WTC11 (cell line): Measurements from ENCODE around the gene RYR3. TPM values are rescaled to one million over a fixed set of nuclear protein-coding genes. Genes with fewer than 3 reads are reported as not detected.

Experiments used
- ATAC-seq: fragments of 200-7000 bp; cut with Tn5 transposase; 2 replicates; pipeline ENCODE4 v1.10.0; 2021; ENCODE audit warnings: mild to moderate bottlenecking, moderate library complexity
- CTCF ChIA-PET: fragments of 300-600 bp; sonication (Branson Sonifier 250); formaldehyde crosslinking; loops from one replicate; lab custom pipeline; 2021; ENCODE audit warnings: antibody characterized with exemption; lab: Charles Lee
- POLR2A ChIA-PET: fragments of 350-600 bp; sonication (Branson Sonifier 250); formaldehyde crosslinking; loops from one replicate; lab custom pipeline; 2021; ENCODE audit warnings: antibody characterized with exemption; lab: Charles Lee
- DNase-seq: peaks from one replicate; pipeline ENCODE4 v3.0.0; 2021; ENCODE audit warnings: low spot score
- H3K27ac Mint-ChIP-seq: 2 replicates; pipeline ENCODE4 v1.8.0; 2021; ENCODE audit warnings: mixed read lengths
- H3K27me3 Mint-ChIP-seq: 2 replicates; pipeline ENCODE4 v1.8.0; 2021; ENCODE audit warnings: low read depth, mild to moderate bottlenecking, moderate library complexity, mixed read lengths
- H3K36me3 Mint-ChIP-seq: 2 replicates; pipeline ENCODE4 v1.8.0; 2021; ENCODE audit warnings: mixed read lengths
- H3K4me1 Mint-ChIP-seq: 2 replicates; pipeline ENCODE4 v1.8.0; 2022; ENCODE audit warnings: mixed read lengths
- H3K4me3 Mint-ChIP-seq: 2 replicates; pipeline ENCODE4 v1.8.0; 2021; ENCODE audit warnings: mild to moderate bottlenecking, moderate library complexity, mixed read lengths
- H3K9me3 Mint-ChIP-seq: 2 replicates; pipeline ENCODE4 v1.8.0; 2021; ENCODE audit warnings: mixed read lengths
- E2F5 ChIP-seq: sonication (generic); formaldehyde crosslinking; IDR thresholded peaks from 2 replicates; pipeline ENCODE4 v1.8.1; 2022; ENCODE audit warnings: mild to moderate bottlenecking, moderate library complexity, missing genetic modification reagents
- ELF4 ChIP-seq: sonication (generic); formaldehyde crosslinking; IDR thresholded peaks from 2 replicates; pipeline ENCODE4 v1.8.1; 2022; ENCODE audit warnings: low read depth, mild to moderate bottlenecking, moderate library complexity, missing genetic modification reagents
- ETV6 ChIP-seq: sonication (generic); formaldehyde crosslinking; IDR thresholded peaks from 2 replicates; pipeline ENCODE4 v1.8.1; 2022; ENCODE audit warnings: mild to moderate bottlenecking, missing genetic modification reagents
- FOXP4 ChIP-seq: sonication (generic); formaldehyde crosslinking; IDR thresholded peaks from 2 replicates; pipeline ENCODE4 v1.8.0; 2022; ENCODE audit warnings: mild to moderate bottlenecking, missing genetic modification reagents
- GABPB1 ChIP-seq: sonication (generic); formaldehyde crosslinking; IDR thresholded peaks from 2 replicates; pipeline ENCODE4 v1.8.1; 2023; ENCODE audit warnings: mild to moderate bottlenecking, missing genetic modification reagents
- IRF1 ChIP-seq: sonication (generic); formaldehyde crosslinking; IDR thresholded peaks from 2 replicates; pipeline ENCODE4 v1.8.0; 2023; ENCODE audit warnings: missing genetic modification reagents
- JAZF1 ChIP-seq: fragments of 250-450 bp; sonication (Bioruptor Pico); IDR thresholded peaks from 2 replicates; pipeline ENCODE4 v1.9.0; 2021; ENCODE audit warnings: moderate library complexity, mild to moderate bottlenecking, inconsistent platforms
- NR3C1 ChIP-seq: sonication (generic); formaldehyde crosslinking; conservative IDR thresholded peaks from 2 replicates; pipeline ENCODE4 v1.8.1; 2023; ENCODE audit warnings: low read depth, mild to moderate bottlenecking, missing genetic modification reagents
- PRRX2 ChIP-seq: fragments of 250-450 bp; sonication (Bioruptor Pico); IDR thresholded peaks from 2 replicates; pipeline ENCODE4 v1.8.0; 2021; ENCODE audit warnings: mild to moderate bottlenecking
- SMAD3 ChIP-seq: sonication (generic); formaldehyde crosslinking; IDR thresholded peaks from 2 replicates; pipeline ENCODE4 v1.8.0; 2022; ENCODE audit warnings: missing genetic modification reagents, mild to moderate bottlenecking, borderline replicate concordance
- STAT6 ChIP-seq: sonication (generic); formaldehyde crosslinking; conservative IDR thresholded peaks from 2 replicates; pipeline ENCODE4 v1.8.1; 2023; ENCODE audit warnings: mild to moderate bottlenecking, low read depth, missing genetic modification reagents, moderate library complexity
- TCF7 ChIP-seq: sonication (generic); formaldehyde crosslinking; IDR thresholded peaks from 2 replicates; pipeline ENCODE4 v1.8.0; 2022; ENCODE audit warnings: mild to moderate bottlenecking, low read depth, missing genetic modification reagents, moderate library complexity
- ZNF138 ChIP-seq: sonication (generic); formaldehyde crosslinking; conservative IDR thresholded peaks from 2 replicates; pipeline ENCODE4 v1.8.1; 2022; ENCODE audit warnings: mild to moderate bottlenecking, moderate library complexity, missing genetic modification reagents
- ZNF219 ChIP-seq: sonication (generic); formaldehyde crosslinking; IDR thresholded peaks from 2 replicates; pipeline ENCODE4 v1.8.0; 2023; ENCODE audit warnings: missing genetic modification reagents, mild to moderate bottlenecking, borderline replicate concordance
- ZNF263 ChIP-seq: sonication (generic); formaldehyde crosslinking; IDR thresholded peaks from 2 replicates; pipeline ENCODE4 v1.8.1; 2022; ENCODE audit warnings: low read depth, mild to moderate bottlenecking, moderate library complexity, missing genetic modification reagents
- ZNF317 ChIP-seq: sonication (generic); formaldehyde crosslinking; IDR thresholded peaks from 2 replicates; pipeline ENCODE4 v1.8.1; 2023; ENCODE audit warnings: low read depth, mild to moderate bottlenecking, moderate library complexity, missing genetic modification reagents, borderline replicate concordance
- ZNF671 ChIP-seq: fragments of 250-450 bp; sonication (Bioruptor Pico); IDR thresholded peaks from 2 replicates; pipeline ENCODE4 v1.8.0; 2021; ENCODE audit warnings: mild to moderate bottlenecking
- total RNA-seq: library from RNA; stranded (reverse); gene quantifications from 3 replicates; pipeline ENCODE4 v1.2.3, GENCODE V29; 2021
- TF ChIP-seq, protein P1 (sequence below): fragments of 200-600 bp; IDR thresholded peaks from 2 replicates; pipeline ENCODE4 v1.8.0; 2022; ENCODE audit warnings: antibody characterized with exemption
- TF ChIP-seq, protein P2 (sequence below): fragments of 250-450 bp; sonication (Bioruptor Pico); IDR thresholded peaks from 2 replicates; pipeline ENCODE4 v1.9.0; 2021; ENCODE audit warnings: mild to moderate bottlenecking
- TF ChIP-seq, protein P3 (sequence below): sonication (generic); formaldehyde crosslinking; IDR thresholded peaks from 2 replicates; pipeline ENCODE4 v1.8.1; 2023; ENCODE audit warnings: mild to moderate bottlenecking, missing genetic modification reagents, moderate library complexity

The RYR3 gene
- total RNA-seq, 1 experiment from 2014 or later = 1.4 TPM

DNA sequence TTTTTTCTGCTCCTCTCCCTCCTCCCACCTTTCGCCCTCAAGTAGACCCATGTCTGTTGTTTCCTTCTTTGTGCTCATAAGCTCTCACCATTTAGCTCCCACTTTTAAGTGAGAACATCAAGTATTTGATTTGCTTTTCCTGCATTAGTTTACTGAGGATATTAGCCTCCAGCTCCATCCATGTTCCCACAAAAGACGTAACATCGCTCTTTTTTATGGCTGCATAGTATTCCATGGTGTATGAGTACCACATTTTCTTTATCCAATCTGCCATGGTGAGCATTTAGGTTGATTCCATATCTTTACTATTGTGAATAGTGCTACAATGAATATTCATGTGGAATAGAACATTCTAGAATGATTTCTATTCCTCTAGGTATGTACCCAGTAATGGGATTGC lies 178.6 kb downstream of the RYR3 start:
- H3K4me1 Mint-ChIP-seq = peaks cover 9% of the 10 kb centered on the region; the same call in 1 of the 2 replicates
- no peak for ATAC-seq
- H3K27ac Mint-ChIP-seq = no peak overlapping the region
- CTCF ChIA-PET = no interaction called here
- POLR2A ChIA-PET = no interaction called here
- H3K27me3 Mint-ChIP-seq = no peaks in the 10 kb centered on the region
- peaks cover 7% of the 10 kb centered on the region for H3K9me3 Mint-ChIP-seq
- TF ChIP-seq JAZF1 (CRISPR knock-in tag) (no peak), IRF1 (CRISPR knock-in tag) (no peak), ZNF263 (no peak), NR3C1 (CRISPR knock-in tag) (no peak), TCF7 (no peak), E2F5 (CRISPR knock-in tag) (no peak), FOXP4 (CRISPR knock-in tag) (no peak), ETV6 (no peak), SMAD3 (CRISPR knock-in tag) (no peak), ZNF219 (CRISPR knock-in tag) (no peak), ZNF671 (CRISPR knock-in tag) (no peak)
- TF ChIP-seq, protein P1, sequence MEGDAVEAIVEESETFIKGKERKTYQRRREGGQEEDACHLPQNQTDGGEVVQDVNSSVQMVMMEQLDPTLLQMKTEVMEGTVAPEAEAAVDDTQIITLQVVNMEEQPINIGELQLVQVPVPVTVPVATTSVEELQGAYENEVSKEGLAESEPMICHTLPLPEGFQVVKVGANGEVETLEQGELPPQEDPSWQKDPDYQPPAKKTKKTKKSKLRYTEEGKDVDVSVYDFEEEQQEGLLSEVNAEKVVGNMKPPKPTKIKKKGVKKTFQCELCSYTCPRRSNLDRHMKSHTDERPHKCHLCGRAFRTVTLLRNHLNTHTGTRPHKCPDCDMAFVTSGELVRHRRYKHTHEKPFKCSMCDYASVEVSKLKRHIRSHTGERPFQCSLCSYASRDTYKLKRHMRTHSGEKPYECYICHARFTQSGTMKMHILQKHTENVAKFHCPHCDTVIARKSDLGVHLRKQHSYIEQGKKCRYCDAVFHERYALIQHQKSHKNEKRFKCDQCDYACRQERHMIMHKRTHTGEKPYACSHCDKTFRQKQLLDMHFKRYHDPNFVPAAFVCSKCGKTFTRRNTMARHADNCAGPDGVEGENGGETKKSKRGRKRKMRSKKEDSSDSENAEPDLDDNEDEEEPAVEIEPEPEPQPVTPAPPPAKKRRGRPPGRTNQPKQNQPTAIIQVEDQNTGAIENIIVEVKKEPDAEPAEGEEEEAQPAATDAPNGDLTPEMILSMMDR = no peak
- TF ChIP-seq, protein P2, sequence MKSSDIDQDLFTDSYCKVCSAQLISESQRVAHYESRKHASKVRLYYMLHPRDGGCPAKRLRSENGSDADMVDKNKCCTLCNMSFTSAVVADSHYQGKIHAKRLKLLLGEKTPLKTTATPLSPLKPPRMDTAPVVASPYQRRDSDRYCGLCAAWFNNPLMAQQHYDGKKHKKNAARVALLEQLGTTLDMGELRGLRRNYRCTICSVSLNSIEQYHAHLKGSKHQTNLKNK (CRISPR knock-in tag) = no peak
- no peaks in the 10 kb centered on the region; the same call in 1 of the 2 replicates for H3K36me3 Mint-ChIP-seq
- DNase-seq = no peak
- no peak overlapping the region for H3K4me3 Mint-ChIP-seq

DNA sequence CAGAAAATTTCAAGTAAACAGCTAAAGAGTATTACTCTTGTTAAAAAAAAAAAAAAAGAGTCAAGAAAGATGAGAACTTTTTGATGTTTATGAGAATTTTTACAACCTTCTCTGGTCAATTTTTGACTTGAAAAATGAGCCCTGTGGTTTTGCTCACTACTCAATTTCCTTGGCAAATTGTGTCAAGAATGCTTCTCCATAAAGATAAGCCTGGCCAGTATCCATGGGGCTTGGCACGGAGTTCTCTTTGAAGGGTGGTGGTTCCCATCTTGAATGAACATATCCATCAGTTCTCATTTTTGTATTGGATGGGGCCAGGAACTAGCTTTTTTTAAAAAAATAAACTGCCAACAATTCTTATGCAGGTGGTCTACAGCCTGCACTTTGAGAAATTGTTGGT lies 179.9 kb downstream of the RYR3 start:
- Mint-ChIP-seq H3K9me3 (peaks cover 7% of the 10 kb centered on the region), H3K27me3 (no peaks in the 10 kb centered on the region), H3K27ac (no peak overlapping the region), H3K4me3 (no peak overlapping the region), H3K4me1 (peaks cover 9% of the 10 kb centered on the region; the same call in 1 of the 2 replicates), H3K36me3 (no peaks in the 10 kb centered on the region; the same call in 1 of the 2 replicates)
- ChIA-PET CTCF (interaction anchor here (0.7 kb wide), 1 partner anchor 172 kb away, joined by 3 read pairs; no protein-coding TSS in a partner anchor), POLR2A (no interaction called here)
- ATAC-seq (no peak), DNase-seq (no peak)
- no peak for TF ChIP-seq ZNF317 (CRISPR knock-in tag)
- TF ChIP-seq, protein P3, sequence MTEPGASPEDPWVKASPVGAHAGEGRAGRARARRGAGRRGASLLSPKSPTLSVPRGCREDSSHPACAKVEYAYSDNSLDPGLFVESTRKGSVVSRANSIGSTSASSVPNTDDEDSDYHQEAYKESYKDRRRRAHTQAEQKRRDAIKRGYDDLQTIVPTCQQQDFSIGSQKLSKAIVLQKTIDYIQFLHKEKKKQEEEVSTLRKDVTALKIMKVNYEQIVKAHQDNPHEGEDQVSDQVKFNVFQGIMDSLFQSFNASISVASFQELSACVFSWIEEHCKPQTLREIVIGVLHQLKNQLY (CRISPR knock-in tag) = no peak
- no peak for TF ChIP-seq STAT6 (CRISPR knock-in tag)
- TF ChIP-seq SMAD3 (CRISPR knock-in tag) = no peak
- TF ChIP-seq GABPB1 = no peak
- TF ChIP-seq ELF4 (CRISPR knock-in tag) = no peak
- TF ChIP-seq PRRX2 (CRISPR knock-in tag) = no peak
- no peak for TF ChIP-seq ZNF138
